C4-2B (cell line): ENCODE results near the gene TELO2.

Experiments used
- ZFX ChIP-seq: fragments of 450-650 bp; IDR thresholded peaks from 2 replicates; pipeline ENCODE4 v1.6.1; 2017
- TF ChIP-seq, protein P1 (sequence below): fragments of 450-650 bp; conservative IDR thresholded peaks from 2 replicates; pipeline ENCODE4 v1.5.1; 2017; ENCODE audit warnings: mild to moderate bottlenecking

- no peak for TF ChIP-seq ZFX
- TF ChIP-seq, protein P1, sequence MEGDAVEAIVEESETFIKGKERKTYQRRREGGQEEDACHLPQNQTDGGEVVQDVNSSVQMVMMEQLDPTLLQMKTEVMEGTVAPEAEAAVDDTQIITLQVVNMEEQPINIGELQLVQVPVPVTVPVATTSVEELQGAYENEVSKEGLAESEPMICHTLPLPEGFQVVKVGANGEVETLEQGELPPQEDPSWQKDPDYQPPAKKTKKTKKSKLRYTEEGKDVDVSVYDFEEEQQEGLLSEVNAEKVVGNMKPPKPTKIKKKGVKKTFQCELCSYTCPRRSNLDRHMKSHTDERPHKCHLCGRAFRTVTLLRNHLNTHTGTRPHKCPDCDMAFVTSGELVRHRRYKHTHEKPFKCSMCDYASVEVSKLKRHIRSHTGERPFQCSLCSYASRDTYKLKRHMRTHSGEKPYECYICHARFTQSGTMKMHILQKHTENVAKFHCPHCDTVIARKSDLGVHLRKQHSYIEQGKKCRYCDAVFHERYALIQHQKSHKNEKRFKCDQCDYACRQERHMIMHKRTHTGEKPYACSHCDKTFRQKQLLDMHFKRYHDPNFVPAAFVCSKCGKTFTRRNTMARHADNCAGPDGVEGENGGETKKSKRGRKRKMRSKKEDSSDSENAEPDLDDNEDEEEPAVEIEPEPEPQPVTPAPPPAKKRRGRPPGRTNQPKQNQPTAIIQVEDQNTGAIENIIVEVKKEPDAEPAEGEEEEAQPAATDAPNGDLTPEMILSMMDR, result no peak
Measured at GRCh38 chr16:1533443-1533951, 40.3 kb downstream of the TELO2 start, which contains the start of gene TMEM204.
